ENCODE data around the gene PHF12. TPM values are rescaled to one million over a fixed set of nuclear protein-coding genes. Genes with fewer than 3 reads are reported as not detected.

Gene PHF12
- total and polyA plus RNA-seq, 8 donors: 8.3 to 206 (median 24.7) TPM

DNA sequence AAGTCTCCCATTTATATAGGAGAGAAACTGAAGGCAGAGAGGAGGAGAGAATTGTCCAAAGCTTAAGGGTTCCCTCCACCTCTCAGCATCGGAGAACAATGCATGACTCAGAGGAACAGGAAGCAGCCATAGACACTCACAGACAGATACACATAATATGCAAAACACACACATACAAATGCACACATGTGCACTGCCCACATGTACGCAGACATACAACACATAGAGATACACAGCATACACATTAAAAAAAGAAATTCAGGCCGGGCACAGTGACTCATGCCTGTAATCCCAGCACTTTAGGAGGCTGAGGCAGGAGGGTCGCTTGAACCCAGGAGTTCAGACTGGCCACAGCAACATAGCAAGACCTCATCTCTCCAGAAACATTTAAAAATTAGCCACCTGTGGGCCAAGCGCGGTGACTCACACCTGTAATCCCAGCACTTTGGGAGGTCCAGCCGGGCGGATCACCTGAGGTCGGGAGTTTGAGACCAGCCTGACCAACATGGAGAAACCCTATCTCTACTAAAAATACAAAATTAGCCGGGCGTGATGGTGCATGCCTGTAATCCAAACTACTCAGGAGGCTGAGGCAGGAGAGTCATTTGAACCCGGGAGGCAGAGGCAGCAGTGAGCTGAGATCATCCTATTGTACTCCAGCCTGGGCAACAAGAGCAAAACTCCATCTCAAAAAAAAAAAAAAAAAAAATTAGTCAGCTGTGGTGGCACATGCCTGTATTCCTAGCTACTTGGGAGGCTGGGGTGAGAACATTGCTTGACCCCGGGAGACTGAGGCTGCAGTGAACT, 85.2 kb downstream of the PHF12 start:
- WGBS, 5 donors: 75 to 90% (median 86%) methylated on average over 13 of the region's 13 CpGs

DNA sequence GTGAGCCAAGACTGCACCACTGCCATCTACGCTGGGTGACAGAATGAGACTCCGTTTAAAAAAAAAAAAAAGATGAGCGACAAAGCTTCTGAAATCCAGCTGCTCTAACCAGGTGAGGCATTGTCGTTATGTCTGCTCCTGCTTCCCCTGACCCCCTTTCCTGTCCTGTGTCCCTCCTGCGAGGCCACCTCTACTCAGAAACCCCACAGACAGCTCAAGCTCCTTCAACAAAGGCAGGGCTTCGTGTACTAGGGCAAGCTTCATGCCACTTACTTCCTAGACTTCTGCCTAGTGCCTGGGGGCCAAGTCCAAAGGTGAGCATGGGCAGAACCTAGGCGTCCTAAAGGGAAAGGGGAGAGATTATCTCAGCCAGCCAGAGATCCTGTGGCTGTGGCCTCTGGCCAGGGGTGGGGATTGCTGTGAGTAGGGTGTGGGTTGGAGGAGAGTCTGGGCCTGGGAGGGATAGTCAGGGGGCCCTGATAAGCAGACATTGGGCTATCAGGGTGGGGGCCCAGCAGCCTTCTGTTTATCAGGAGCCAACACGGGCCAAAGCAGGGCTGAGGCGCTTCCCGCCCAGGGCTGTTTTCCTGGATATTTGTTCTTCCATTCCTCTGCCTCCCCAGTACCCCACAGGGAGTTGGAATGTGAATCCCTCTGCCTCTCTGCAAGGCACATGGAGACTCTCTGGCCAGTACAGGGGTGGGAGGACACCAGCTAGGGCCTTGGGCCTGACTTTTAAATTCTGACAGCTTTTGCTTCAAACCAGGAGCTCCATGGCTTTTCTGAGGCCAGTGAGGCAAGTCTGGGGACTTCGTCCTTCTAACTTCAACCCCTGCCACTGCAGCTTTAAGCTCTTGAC, 86.1 kb downstream of the PHF12 start:
- intact Hi-C loops (cut with DNase I; ENCODE audit: low total_unique reads): no loop called here

More for the DNA sequence above, 85.2 kb downstream of the PHF12 start:
- peak overlapping the region in 3 of 5 donors; percentile 13 to 70 (median 69) for H3K27ac ChIP-seq
- intact Hi-C loops (cut with DNase I; ENCODE audit: low total_unique reads): no loop called here
- no peaks in the 10 kb centered on the region for H3K27me3 ChIP-seq
- no peak for DNase-seq
- H3K4me1 ChIP-seq: peaks cover 0 to 11% (median 0%) of the 10 kb centered on the region in 4 donors
- TF ChIP-seq, protein P1, sequence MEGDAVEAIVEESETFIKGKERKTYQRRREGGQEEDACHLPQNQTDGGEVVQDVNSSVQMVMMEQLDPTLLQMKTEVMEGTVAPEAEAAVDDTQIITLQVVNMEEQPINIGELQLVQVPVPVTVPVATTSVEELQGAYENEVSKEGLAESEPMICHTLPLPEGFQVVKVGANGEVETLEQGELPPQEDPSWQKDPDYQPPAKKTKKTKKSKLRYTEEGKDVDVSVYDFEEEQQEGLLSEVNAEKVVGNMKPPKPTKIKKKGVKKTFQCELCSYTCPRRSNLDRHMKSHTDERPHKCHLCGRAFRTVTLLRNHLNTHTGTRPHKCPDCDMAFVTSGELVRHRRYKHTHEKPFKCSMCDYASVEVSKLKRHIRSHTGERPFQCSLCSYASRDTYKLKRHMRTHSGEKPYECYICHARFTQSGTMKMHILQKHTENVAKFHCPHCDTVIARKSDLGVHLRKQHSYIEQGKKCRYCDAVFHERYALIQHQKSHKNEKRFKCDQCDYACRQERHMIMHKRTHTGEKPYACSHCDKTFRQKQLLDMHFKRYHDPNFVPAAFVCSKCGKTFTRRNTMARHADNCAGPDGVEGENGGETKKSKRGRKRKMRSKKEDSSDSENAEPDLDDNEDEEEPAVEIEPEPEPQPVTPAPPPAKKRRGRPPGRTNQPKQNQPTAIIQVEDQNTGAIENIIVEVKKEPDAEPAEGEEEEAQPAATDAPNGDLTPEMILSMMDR (IDR thresholded peaks at IDR 0.05): no peak
- TF ChIP-seq POLR2A (IDR thresholded peaks at IDR 0.05) (no peak), POLR2AphosphoS5 (IDR thresholded peaks at IDR 0.05) (no peak), EP300 (IDR thresholded peaks at IDR 0.05) (no peak)
- H3K4me3 ChIP-seq: no peak overlapping the region
- no peaks in the 10 kb centered on the region for H3K9me3 ChIP-seq
- H3K36me3 ChIP-seq: peaks cover 0 to 10% (median 5%) of the 10 kb centered on the region in 4 donors

GRCh38 chr17:28863953-28864352, 87.4 kb downstream of the PHF12 start:
- peaks cover 0 to 11% (median 0%) of the 10 kb centered on the region in 4 donors for H3K4me1 ChIP-seq
- 89 to 94% (median 93%) methylated on average over 1 of the region's 1 CpG for WGBS, 5 donors
- TF ChIP-seq, protein P1 (IDR thresholded peaks at IDR 0.05): no peak
- no peak for TF ChIP-seq POLR2A (IDR thresholded peaks at IDR 0.05)
- no peak for TF ChIP-seq EP300 (IDR thresholded peaks at IDR 0.05)
- TF ChIP-seq POLR2AphosphoS5 (IDR thresholded peaks at IDR 0.05): no peak
- intact Hi-C loops (cut with DNase I; ENCODE audit: low total_unique reads): no loop called here
- H3K27me3 ChIP-seq: no peaks in the 10 kb centered on the region
- peak overlapping the region in 2 of 5 donors; percentile 15 to 31 for H3K27ac ChIP-seq
- peaks cover 19 to 32% (median 27%) of the 10 kb centered on the region in 4 donors for H3K36me3 ChIP-seq
- H3K4me3 ChIP-seq: no peak overlapping the region
- no peaks in the 10 kb centered on the region for H3K9me3 ChIP-seq
- no peak for DNase-seq

More for the DNA sequence above, 86.1 kb downstream of the PHF12 start:
- TF ChIP-seq POLR2AphosphoS5 (IDR thresholded peaks at IDR 0.05) (peak in 1 of 3 donors; percentile 38), EP300 (IDR thresholded peaks at IDR 0.05) (no peak)
- no peaks in the 10 kb centered on the region for H3K9me3 ChIP-seq
- peaks cover 8 to 20% (median 14%) of the 10 kb centered on the region in 4 donors for H3K36me3 ChIP-seq
- peaks cover 0 to 11% (median 0%) of the 10 kb centered on the region in 4 donors for H3K4me1 ChIP-seq
- 56 to 73% (median 59%) methylated on average over 8 to 11 of the region's 11 CpGs for WGBS, 5 donors
- H3K4me3 ChIP-seq: no peak overlapping the region
- H3K27ac ChIP-seq: peak overlapping the region; percentile 13 to 83 (median 69)
- no peaks in the 10 kb centered on the region for H3K27me3 ChIP-seq
- DNase-seq: peak; percentile 51 to 76

DNA sequence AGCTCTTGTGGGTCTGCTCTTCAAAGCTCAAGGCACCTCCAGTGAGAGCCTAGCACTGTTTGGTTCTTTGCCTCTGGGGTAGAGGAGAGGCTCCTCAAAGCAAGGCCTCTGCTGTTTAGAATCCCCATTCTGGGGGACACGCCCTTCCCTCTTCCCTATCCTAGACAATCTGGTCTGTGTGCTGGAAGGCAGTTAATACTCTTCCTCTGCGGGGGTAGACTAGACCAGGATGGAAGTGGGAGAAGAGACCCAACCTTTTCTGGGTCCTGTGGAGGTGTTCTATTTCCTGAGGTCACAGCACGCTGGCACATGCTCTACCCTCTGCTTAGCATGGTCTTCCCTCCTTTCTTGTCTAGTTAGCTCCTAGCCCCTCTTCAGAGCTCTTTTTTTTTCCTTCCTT, 88.8 kb downstream of the PHF12 start:
- WGBS, 5 donors: 91 to 98% (median 96%) methylated on average over 3 of the region's 3 CpGs
- Histone ChIP-seq H3K4me1 (peaks cover 0 to 11% (median 0%) of the 10 kb centered on the region in 4 donors), H3K27me3 (no peaks in the 10 kb centered on the region), H3K9me3 (no peaks in the 10 kb centered on the region), H3K36me3 (peaks cover 33 to 46% (median 41%) of the 10 kb centered on the region in 4 donors), H3K4me3 (no peak overlapping the region), H3K27ac (no peak overlapping the region)
- DNase-seq: no peak
- no peak for TF ChIP-seq EP300 (IDR thresholded peaks at IDR 0.05)
- TF ChIP-seq POLR2A (IDR thresholded peaks at IDR 0.05): no peak
- TF ChIP-seq, protein P1 (IDR thresholded peaks at IDR 0.05): no peak
- TF ChIP-seq POLR2AphosphoS5 (IDR thresholded peaks at IDR 0.05): no peak
- intact Hi-C loops (cut with DNase I; ENCODE audit: low total_unique reads): no loop called here
